HG02943 (cell line): Measurements from ENCODE around the gene SCNN1G.

Experiments used
- ATAC-seq: cut with Tn5 transposase; IDR thresholded peaks from one replicate; pipeline ENCODE4 v1.9.1; 2021; ENCODE audit warnings: mild to moderate bottlenecking, low read depth, moderate library complexity; ENCODE audit not compliant: unreplicated experiment

SCNN1G gene

DNA sequence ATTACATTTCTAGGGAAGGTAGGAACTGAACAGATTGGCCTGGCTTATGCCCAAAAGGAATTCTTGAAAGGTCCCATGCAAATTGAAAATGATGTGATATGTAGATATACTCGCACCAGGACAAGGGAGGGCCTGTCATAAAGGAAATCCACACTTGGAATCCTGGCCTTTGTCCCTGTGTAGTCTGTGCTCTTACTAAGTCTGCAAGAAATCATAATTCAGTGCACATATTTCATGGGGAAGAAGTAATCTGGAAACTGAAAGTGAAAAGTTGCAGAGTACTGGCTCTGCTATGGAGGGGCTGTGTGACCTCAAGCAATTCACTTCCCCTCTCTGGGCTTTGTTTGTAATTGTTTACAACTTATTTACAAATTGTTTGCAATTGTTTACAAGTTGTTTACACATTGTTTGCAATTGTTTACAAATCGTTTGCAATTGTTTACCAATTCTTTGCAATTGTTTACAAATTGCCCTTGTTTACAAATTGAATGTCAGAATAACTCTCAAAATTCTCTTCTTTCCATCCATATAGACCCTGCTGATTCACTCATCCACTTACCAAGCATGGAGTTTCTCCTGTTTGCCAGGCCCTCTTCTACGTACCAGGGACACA, 12.9 kb downstream of the SCNN1G start:
- no peak for ATAC-seq

DNA sequence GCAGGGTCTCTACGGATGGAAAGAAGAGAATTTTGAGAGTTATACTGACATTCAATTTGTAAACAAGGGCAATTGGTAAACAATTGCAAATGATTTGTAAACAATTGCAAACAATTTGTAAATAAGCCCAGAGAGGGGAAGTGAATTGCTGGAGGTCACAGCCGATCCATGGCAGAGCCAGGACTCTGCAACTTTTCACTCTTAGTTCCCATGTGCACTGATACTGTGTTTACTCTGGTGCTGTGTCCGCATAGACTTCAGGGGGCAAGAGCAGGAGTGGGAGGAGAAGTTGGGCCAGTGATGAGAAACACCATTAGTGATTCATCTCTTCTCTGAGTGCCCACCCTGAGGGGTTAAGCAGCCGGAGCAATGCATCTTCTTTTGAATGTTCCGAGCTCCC, 14.0 kb downstream of the SCNN1G start:
- ATAC-seq, result no peak

DNA sequence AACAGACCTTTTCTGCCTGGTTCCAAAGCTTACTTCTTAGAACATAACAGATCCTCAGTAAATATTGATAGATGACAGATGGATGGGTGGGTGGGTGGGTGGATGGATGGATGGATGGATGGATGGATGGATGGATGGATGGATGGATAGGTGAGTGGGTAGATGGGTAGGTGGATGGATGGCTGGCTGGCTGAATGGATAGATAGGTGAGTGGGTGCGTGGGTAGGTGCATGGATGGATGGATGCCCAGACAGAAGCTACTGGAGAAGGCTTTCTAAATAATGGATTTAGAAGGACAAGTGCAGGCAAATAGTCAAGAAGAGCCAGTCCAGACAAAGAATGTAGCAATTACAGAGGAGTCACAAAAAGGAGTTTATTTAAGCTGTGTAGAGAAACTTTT, 19.6 kb downstream of the SCNN1G start:
- ATAC-seq, result no peak

DNA sequence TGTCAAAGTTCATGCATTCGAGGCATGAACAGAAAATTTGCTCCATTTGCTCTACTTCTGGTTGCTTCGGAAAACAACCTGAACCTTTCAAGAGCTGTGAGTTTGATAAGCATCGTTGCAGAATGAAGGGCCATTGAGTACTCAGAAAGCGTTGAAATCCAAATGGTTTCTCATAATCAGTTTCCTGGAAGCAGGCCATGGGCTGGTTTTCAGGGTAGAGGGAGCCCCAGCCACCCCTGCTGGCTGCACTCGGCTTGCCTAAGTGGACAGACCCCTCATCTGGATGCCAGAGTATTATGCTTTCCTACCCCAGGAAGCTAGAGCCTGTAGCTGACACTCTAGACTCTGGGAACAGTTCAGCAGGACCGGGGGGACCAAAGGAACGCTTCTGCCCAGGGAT, 24.4 kb downstream of the SCNN1G start:
- ATAC-seq, result no peak

DNA sequence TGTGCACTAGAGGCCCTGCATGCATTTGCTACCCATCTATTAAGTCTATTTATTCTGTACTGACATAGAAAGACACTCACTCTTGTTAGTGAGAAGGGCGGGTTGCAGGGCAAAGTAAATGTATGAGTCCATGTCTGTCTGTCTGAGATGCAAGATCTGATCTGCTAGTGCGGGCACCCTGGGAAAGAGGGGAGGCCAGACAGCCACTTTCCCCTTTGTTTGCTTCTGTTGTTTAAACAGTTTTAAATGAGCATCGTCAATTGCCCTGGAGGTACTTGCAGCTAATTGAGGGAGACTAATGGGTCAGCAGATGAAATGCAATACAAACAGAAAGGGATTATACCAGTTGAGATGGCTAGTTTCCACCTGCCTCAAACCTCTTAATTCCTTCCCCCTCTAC, 24.9 kb downstream of the SCNN1G start:
- no peak for ATAC-seq

DNA sequence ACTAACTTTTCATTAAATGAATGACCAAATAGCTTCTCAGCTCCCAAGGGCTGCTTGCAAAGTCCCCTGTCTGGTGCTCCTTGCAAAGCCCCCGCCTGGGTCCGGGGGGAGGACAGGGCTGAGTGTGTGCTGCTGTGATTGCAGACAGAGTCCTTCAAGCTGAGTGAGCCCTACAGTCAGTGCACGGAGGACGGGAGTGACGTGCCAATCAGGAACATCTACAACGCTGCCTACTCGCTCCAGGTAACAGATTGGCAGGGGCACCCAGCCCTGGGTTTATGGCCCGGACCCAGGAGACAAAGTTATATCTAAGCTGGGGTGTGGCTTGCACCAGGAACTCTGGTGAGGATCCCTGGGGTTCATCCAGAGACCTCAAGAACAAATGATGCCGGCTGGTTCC, 27.1 kb downstream of the SCNN1G start:
- ATAC-seq, result no peak

DNA sequence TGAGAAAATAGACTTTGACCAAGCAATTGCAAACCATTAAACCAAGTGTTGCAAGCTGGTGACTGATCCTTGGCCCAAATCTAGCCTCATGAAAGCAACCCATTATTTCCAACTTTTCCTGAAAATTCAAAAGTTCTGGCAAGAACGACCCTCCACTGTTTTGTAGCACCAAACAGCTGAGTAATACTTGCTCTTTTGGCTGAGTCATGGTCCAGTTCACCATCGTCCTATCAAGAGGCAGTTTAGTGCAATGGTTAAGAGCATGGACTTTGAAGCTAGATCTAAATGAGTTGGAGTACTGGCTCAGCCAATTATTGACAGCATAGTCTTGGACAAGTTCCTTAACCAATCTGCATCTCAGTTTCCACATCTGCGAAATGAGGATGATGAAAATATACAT, 31.3 kb downstream of the SCNN1G start:
- ATAC-seq, result no peak

DNA sequence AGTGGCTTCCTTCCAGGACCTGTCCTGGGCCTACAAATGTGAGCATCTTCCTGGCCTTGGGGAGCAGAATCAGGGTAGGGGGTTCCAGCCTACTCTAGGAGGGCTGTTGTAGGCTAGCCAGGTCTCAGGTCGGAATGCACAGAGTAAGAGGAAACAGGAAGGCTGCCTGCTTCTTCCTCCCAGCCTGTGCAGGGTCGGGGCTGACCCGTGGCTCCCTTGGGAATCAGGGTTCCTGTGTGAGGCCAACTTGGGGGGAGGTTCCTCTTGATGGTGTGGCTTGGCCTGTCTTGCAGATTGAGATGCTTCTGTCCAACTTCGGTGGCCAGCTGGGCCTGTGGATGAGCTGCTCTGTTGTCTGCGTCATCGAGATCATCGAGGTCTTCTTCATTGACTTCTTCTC, 32.3 kb downstream of the SCNN1G start:
- no peak for ATAC-seq

DNA sequence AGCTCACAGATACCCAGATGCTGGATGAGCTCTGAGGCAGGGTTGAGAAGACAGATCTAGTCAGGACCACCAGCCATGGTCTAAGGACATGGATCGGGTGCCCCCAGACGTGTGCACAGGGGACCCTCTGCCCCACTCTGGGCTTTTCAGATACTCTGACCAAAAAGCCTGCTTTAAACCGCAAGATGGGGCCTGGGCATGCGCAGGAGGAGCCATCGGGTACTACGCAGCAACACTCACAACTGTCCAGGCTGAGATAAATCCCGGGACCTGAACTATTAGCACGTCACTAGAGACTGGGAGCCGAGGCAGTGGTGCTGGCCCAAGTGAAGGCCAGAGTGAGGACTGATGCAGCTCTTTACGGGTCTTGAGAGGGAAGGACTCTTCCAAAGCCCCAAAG, 32.9 kb downstream of the SCNN1G start:
- ATAC-seq, result no peak

DNA sequence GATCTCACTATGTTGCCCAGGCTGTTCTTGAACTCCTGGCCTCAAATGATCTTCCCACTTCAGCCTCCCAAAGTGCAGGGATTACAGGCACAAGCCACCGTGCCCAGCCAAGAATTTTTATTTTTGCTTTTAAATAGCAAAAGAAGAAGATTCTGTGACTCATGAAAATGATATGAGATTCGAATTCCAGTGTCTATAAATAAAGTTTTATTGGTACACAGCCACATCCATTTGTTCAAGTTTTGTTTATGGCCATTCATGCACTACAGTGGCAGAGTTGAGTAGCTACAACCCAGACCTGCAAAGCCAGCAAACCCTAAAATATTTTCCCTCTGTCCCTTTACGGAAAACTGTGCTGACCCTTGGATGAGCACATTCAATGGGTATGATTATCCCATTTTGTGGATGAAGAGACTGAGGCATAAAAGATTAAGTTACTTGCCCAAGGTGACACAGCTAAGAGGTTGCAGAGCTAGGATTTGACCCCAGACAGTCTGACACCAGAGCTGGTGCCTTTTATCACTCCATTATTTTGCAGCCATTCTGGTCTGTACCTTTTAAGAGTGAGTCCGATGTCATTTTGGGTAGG, 34.2 kb downstream of the SCNN1G start:
- no peak for ATAC-seq

DNA sequence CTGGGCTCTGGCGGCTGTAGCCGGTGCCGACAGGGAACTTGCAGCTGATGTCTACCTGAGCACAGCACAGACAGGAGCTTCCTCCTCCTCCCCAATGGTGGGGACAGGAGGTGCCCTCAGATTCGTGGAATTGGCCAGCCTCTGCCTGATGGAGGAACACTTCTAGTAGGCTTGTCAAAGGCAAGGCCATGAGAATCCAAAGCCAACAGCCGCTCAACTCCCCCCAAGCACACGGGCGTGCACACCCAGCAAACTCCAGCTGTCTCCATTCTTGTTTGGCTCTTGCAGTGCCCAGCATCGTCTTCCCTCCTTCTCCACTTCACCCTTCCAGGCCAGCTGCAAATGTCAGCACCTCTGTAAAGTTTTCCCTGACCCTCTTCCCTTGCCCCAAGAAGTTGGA, 35.1 kb downstream of the SCNN1G start:
- no peak for ATAC-seq

DNA sequence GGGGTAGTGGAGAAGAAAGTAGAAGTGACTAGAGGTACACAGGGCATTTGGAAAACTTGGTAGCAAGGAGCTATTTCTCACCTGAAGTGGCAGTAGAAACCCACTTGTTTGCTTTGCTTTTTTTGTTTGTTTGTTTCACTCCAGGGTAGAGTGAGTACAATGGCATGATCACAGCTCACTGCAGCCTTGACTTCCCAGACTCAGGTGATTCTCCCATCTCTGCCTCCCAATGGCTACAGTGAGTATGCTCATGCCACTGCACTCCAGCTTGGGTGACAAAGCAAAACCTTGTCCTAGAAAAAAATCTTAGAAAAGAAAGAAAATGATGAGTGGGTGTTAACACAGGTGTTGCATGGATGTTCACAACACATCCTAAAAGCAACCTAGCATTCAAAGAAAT, 40.4 kb downstream of the SCNN1G start:
- ATAC-seq, result no peak

DNA sequence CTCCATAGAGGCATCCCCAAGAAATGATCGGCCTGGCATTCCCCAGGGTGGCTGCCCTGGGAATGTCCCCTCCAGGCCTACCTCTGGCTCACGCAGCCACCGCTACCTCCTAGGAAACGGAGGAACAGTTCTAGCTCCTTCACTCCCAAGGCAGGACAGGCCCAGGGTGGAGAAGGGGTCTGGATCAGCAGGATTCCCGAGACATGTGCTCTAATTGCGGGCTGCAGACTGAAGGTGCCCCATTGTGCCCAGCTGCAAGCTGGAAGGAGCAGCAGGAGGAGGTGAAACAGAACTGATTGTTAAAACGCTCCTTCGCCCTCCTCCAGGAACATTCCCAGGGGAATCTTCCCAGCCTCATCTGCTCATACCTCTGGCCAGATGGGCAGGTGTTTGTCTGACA, 40.8 kb downstream of the SCNN1G start:
- ATAC-seq, result no peak

DNA sequence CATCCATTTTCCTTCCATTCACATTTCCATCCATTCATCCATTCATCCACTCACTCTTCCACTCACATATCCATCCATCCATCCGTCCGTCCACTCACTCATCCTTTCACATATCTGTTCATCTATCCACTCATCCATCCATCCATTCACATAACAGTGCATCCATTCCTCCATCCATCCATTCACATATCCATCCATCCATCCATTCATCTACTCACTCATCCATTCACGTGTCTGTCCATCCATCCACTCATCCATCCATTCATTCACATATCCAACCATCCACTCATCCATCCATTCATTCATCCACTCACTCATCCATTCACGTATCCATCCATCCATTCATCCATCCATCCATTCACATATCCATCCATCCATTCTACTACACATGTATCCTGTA, 42.6 kb downstream of the SCNN1G start:
- ATAC-seq, result no peak

DNA sequence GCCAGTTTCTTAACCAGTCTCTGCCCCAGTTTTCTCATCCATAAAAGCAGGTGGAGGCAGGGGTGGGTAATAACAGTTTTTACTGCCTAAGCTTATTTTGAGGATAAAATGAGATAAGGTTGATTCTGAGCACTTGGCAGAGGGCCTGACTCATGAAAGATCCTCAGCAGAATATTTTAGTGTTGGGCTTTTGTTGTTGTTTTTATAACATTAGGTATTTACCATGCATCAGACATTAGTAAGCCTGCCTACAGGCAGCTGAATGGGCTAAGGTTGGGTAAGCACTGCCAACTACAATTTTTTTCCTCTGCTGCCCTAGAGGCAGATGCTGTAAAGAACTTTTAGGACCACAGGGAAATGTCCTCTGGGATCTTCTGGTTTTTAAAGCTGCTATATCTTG, 43.1 kb downstream of the SCNN1G start:
- ATAC-seq, result no peak

DNA sequence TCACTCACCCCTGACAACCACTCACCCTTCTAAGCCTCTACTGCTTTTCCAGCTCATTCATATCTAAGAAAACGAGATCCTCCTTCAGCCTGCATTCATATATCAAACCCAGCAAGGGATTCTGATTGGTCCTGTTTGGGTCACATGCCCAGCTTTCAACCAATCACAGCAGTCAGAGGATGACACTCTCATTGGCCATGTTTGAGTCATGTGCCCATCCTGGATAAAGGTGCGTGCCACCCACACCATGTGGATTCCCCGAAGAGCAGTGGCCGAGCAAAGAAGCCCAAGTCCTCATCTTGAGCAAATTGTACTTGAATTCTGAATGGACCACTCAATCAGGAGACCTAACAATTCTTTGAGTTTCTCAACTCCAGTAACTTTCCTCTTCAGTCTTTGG, 45.0 kb downstream of the SCNN1G start:
- ATAC-seq, result no peak

DNA sequence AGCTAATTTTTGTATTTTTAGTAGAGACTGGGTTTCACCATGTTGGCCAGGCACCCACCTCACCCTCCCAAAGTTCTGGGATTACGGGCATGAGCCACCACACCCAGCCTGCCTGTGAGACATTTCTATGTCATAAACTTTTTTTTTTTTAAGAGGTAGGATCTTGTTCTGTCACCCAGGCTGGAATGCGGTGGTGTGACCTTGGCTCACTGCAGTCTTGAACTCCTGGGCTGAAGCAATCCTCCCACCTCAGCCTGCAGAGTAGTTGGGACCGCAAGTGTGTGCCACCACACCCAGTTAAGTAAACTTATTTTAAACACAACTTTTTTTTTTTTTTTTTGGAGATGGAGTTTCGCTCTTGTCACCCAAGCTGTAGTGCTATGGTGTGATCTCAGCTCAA, 47.2 kb downstream of the SCNN1G start:
- ATAC-seq, result no peak

DNA sequence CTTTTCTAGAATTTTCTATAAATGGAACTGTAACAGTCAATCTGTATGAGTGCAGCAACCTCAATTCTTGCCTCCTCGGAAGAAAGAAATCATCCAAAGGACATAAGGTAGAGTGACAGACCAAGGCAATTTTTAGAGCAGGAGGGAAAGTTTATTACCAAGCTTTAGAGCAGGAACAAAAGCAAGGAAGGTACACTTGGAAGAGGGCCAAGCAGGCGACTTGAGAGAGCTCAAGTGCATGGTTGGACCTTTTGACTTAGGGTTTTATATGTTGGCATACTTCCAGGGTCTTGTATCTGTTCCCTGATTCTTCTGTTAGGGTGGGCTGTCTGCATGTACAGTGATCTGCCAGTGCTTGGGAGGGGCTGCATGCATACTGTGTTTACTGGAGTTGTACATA, 50.3 kb downstream of the SCNN1G start:
- ATAC-seq, result no peak

DNA sequence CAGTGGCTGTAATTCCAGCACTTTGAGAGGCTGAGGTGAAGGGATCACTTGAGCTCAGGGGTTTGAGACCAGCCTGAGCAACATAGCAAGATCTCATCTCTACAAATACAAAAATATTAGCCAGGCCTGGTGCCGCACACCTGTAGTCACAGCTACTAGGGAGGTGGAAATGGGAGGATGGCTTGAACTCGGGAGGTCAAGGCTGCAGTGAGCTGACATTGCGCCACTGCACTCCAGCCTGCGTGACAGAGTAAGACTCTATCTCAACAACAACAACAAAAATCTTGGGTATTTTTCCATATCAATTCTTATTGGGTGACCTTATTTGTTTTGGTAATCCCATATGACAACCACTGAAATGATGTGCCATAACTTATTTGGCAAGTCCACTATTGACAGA, 52.6 kb downstream of the SCNN1G start:
- ATAC-seq, result no peak

DNA sequence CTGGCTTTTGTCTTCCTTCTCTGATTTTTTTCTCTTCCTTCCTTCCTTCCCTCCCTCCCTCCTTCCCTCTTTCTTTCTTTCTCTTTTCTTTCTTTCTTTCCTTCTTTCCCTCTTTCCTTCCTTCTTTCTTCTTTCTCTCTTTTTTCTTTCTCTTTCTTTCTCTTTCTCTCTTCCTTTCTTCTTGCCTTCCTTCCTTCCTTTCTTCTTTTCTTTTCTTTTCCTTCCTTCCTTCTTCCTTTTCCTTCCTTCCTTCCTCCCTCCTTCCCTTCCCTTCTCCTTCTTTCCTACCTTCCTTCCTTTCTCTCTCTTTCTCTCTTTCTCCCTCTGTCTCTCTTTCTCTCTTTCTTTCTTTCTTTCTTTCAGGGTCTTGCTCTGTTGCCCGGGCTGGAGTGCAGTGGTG, 54.4 kb downstream of the SCNN1G start:
- no peak for ATAC-seq

DNA sequence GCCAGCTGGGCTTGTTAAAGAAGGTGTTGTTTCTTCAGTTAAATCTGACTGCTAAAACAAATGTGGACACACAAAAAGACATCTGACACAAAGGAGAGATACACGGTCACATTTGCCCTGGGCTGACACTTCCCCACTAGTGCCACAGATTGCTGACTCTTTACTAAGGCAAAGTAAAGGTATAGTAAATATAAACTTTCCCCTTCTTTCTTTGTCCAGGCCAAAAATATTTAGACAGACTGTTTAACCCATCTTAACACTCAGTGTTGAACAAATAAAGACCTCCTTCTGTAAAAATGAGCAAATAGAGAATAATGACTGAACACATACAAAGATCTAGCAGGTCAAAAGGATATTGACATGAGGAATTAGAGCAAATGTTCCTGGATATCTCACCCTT, 58.4 kb downstream of the SCNN1G start:
- no peak for ATAC-seq

DNA sequence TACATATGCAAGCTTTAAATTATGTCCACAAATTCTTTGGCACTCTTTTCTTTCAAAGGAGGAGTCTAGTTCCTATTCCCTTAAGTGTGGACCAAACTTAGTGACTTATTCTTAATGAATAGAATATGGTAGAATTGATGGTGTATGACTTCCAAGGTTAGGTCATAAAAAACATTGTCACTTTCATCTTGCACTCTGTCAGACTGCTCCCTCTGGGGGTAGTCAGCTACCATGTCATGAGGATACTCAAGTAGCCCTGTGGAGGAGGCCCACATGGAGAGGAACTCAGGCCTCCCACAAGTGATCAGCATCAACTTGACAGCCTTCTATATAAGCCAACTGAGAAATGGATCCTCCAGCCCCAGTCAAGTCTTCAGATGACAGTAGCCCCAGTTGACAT, 61.6 kb downstream of the SCNN1G start:
- ATAC-seq, result no peak

DNA sequence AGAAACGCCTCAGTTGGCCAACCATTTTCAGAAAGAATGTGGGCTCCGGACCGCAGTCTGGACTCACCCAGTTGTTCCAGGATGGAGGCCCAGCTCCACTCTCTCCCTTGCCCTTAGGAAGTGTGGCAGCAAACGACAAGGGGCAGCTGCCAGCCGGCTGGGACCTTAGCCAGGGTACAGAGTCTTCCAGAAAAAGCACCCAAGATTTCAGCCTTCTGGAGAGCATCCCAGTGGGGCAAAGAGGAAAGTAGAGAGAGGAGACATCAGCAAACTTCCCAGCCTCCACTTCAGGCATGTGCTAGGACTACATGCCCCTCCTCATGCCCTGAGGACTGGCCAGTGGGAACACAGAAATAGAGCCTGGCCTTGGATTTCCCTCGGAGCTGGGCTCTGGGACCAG, 62.7 kb downstream of the SCNN1G start:
- no peak for ATAC-seq
